Activated B cell treated with CpG ODN at 0.5 μM for 24 hours (primary cell): ENCODE data around the gene ABL1. TPM values are rescaled to one million over a fixed set of nuclear protein-coding genes. Genes with fewer than 3 reads are reported as not detected.

Source experiments
- ATAC-seq: fragments of 200-7000 bp; cut with Tn5 transposase; one replicate; pipeline ENCODE4 v1.10.0; 2021; ENCODE audit warnings: low read depth, mild to moderate bottlenecking, moderate library complexity
- CTCF ChIA-PET: fragments of 350-600 bp; sonication (Branson Sonifier 250); formaldehyde crosslinking; loops from one replicate; lab custom pipeline; 2021; ENCODE audit warnings: antibody characterized with exemption; lab: Charles Lee
- POLR2A ChIA-PET: fragments of 350-600 bp; sonication (Branson Sonifier 250); formaldehyde crosslinking; loops from one replicate; lab custom pipeline; 2021; ENCODE audit warnings: antibody characterized with exemption; lab: Charles Lee
- DNase-seq: peaks from one replicate; pipeline ENCODE4 v3.0.0; 2022
- H3K27ac Mint-ChIP-seq: one replicate; pipeline ENCODE4 v1.8.0; 2020; ENCODE audit warnings: mixed read lengths
- H3K27me3 Mint-ChIP-seq: one replicate; pipeline ENCODE4 v1.8.0; 2021; ENCODE audit warnings: mixed read lengths
- H3K36me3 Mint-ChIP-seq: one replicate; pipeline ENCODE4 v1.8.0; 2021; ENCODE audit warnings: low read depth, mixed read lengths
- H3K4me1 Mint-ChIP-seq: one replicate; pipeline ENCODE4 v1.8.0; 2021; ENCODE audit warnings: mixed read lengths
- H3K4me3 Mint-ChIP-seq: one replicate; pipeline ENCODE4 v1.8.0; 2020; ENCODE audit warnings: mild to moderate bottlenecking, mixed read lengths
- H3K9me3 Mint-ChIP-seq: one replicate; pipeline ENCODE4 v1.8.0; 2020; ENCODE audit warnings: mixed read lengths
- intact Hi-C: fragments of 100-400 bp; cut with micrococcal nuclease; formaldehyde crosslinking; loops from one replicate; pipeline ENCODE4 v1.15.1; 2024
- total RNA-seq: library from RNA; stranded (reverse); gene quantifications from 2 replicates; pipeline ENCODE4 v1.2.3, GENCODE V29; 2022
- TF ChIP-seq, protein P1 (sequence below): fragments of 200-600 bp; IDR thresholded peaks from one replicate; pipeline ENCODE4 v1.8.0; 2022; ENCODE audit warnings: antibody characterized with exemption, mild to moderate bottlenecking

Gene ABL1
- total RNA-seq, 1 donor from 2014 or later, result 41.6 TPM

DNA sequence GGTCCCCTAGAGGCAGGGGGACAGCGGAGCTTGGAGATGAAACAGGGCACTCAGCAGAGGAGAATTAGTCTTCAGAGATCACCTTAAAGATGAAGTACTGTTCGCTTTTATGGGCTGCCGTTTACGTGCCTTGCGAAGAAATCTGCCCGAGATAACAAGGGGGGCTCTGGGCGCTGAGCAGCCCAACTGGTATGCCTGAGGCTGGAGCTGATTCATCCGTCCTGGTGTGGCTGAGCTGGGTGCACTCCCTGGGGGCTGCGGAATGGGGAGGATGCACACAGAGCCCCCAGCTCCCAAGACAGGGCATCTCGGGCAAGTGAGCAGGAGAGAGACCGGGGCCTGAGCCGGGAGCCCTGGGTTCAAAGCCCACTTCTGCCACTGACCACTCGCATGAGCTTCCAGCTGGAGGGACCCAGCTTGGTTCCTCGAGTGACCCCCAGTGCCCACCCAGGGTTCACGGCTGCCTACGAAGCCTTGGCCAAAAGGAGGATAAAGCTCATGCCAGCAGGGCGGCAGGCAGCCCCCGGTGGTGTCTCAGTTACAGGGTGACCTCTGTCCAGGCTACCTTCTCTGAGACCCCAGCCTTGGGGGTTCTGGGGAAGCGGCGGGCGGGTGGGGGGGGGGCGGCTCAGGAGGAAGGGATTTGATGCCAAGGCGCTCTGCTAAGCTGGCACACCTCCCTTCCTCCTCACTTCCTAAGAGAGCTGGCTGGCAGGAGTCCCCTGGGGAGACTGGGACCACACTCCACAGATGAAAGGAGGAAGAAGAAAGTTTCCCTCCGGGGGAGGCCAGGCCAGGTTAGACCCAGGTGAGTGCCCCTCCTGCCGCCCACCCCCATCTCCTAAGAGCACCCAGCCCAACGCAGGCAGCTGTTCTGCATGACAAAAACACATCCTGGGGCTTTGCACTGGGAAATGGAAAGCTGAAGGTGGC, 98.3 kb downstream of the ABL1 start:
- ChIA-PET POLR2A (no interaction called here), CTCF (interaction anchor here (1.2 kb wide), 1 partner anchor 113 kb away, joined by 3 read pairs; no protein-coding TSS in a partner anchor)
- no peaks in the 10 kb centered on the region for H3K9me3 Mint-ChIP-seq
- no peaks in the 10 kb centered on the region for H3K36me3 Mint-ChIP-seq
- H3K4me1 Mint-ChIP-seq, result peaks cover 19% of the 10 kb centered on the region
- H3K4me3 Mint-ChIP-seq, result no peak overlapping the region
- no peak overlapping the region for H3K27ac Mint-ChIP-seq
- intact Hi-C loops, result no loop called here
- peaks cover 52% of the 10 kb centered on the region for H3K27me3 Mint-ChIP-seq
- TF ChIP-seq, protein P1, sequence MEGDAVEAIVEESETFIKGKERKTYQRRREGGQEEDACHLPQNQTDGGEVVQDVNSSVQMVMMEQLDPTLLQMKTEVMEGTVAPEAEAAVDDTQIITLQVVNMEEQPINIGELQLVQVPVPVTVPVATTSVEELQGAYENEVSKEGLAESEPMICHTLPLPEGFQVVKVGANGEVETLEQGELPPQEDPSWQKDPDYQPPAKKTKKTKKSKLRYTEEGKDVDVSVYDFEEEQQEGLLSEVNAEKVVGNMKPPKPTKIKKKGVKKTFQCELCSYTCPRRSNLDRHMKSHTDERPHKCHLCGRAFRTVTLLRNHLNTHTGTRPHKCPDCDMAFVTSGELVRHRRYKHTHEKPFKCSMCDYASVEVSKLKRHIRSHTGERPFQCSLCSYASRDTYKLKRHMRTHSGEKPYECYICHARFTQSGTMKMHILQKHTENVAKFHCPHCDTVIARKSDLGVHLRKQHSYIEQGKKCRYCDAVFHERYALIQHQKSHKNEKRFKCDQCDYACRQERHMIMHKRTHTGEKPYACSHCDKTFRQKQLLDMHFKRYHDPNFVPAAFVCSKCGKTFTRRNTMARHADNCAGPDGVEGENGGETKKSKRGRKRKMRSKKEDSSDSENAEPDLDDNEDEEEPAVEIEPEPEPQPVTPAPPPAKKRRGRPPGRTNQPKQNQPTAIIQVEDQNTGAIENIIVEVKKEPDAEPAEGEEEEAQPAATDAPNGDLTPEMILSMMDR, result no peak
- ATAC-seq (no peak), DNase-seq (no peak)

DNA sequence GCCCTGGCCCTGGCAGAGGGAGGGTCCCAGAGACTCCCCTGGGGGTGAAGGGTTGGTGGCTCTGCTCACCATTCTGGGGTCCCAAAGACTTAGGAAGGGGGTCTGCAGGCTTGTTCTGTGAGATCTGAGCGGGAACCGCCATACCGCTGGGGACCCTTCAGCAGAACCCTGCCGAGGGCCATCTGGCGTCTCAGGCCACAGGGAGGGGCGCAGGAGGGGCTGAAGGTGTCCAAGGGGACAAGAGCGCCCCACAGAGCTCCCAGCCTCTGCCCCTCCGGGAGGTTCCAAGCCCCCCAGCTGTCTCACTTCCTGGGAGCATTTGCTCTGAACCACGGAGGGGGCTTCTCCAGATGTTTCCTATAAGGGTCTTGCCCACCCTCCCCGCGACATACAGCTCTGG, 99.2 kb downstream of the ABL1 start:
- Mint-ChIP-seq H3K4me3 (no peak overlapping the region), H3K4me1 (peaks cover 21% of the 10 kb centered on the region), H3K27me3 (peaks cover 55% of the 10 kb centered on the region), H3K36me3 (no peaks in the 10 kb centered on the region), H3K27ac (no peak overlapping the region), H3K9me3 (no peaks in the 10 kb centered on the region)
- DNase-seq (no peak), ATAC-seq (no peak)
- POLR2A ChIA-PET, result no interaction called here
- TF ChIP-seq, protein P1, result no peak
- intact Hi-C loops, result no loop called here
- CTCF ChIA-PET, result interaction anchor here (1.2 kb wide), 1 partner anchor 112 kb away, joined by 3 read pairs; no protein-coding TSS in a partner anchor

DNA sequence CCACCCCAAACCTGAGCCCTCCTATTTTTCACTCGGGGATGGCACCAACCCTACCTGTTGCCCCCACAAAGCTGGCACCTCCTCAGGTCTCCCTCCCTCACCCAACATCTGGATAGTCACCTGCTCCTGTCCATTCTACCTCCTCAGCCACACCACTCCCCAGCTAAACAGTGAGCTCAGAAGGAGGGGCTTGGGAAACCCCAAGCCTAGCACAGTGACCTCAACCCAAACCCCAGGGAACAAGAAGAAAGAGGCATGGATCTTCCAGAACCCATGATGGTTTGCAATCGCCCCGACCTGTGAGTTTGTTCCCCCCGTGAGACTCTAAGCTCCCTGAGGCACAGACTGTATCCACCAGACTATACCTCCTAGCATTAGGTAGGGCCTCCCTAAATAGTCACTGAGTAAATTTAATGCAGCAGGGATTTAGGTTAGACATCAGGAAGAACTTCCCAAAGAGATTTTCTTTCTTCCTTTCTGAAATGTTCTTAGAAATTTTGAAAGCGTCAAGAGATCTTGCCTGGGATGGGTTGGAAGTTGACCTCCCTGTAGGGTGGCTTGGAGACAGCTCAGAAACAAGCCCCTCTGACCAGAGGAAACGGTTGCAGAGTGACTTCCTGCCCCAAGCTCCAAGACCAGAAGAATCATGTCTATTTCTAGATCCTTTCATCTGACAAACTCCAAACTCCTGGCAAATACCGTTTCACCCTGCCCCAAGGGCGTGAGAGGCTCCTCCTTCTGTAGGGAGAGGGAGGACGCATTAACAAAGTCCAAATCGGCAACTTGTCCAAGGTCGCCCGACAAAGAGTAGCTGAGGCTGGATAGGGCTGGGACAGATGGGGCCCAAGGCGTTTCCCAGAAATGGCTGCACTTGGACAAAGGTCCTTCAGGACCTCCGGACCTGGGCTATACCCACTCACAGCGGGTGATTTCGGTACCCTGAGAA, 99.9 kb downstream of the ABL1 start:
- Mint-ChIP-seq H3K4me3 (no peak overlapping the region), H3K27me3 (peaks cover 52% of the 10 kb centered on the region), H3K4me1 (peaks cover 21% of the 10 kb centered on the region), H3K27ac (no peak overlapping the region), H3K9me3 (no peaks in the 10 kb centered on the region), H3K36me3 (no peaks in the 10 kb centered on the region)
- CTCF ChIA-PET, result no interaction called here
- ATAC-seq, result no peak
- no peak for DNase-seq
- TF ChIP-seq, protein P1, result no peak
- intact Hi-C loops, result no loop called here
- POLR2A ChIA-PET, result no interaction called here

- no peaks in the 10 kb centered on the region for H3K36me3 Mint-ChIP-seq
- DNase-seq, result no peak
- ChIA-PET CTCF (no interaction called here), POLR2A (no interaction called here)
- H3K27me3 Mint-ChIP-seq, result peaks cover 53% of the 10 kb centered on the region
- TF ChIP-seq, protein P1, result no peak
- H3K27ac Mint-ChIP-seq, result no peak overlapping the region
- H3K4me1 Mint-ChIP-seq, result peaks cover 24% of the 10 kb centered on the region
- no peak for ATAC-seq
- no peak overlapping the region for H3K4me3 Mint-ChIP-seq
- intact Hi-C loops, result no loop called here
- no peaks in the 10 kb centered on the region for H3K9me3 Mint-ChIP-seq
Measured at GRCh38 chr9:130935648-130936271, 100.7 kb downstream of the ABL1 start.
